ENCODE results near the gene GTF2H2C_2.
"Not testable (repeated sequence)": the region's sequence is repeated elsewhere in the genome, so short reads cannot be mapped to it uniquely, and the experiment has no call there.

GTF2H2C_2 gene

GRCh38 chr5:70415117-70415516, at the start of gene GTF2H2C_2:
Gene GTF2H2C_2, plus strand, starts transcription at chr5:70415368.
- not testable (repeated sequence) for DNase-seq

- DNase-seq: not testable (repeated sequence)
These were observed 14.0 kb upstream of the GTF2H2C_2 start for GRCh38 chr5:70400984-70401686.

- not testable (repeated sequence) for DNase-seq
These were observed 6.2 kb downstream of the GTF2H2C_2 start for GRCh38 chr5:70421322-70421721.

- DNase-seq: not testable (repeated sequence)
These were observed 8.0 kb downstream of the GTF2H2C_2 start for GRCh38 chr5:70423215-70423614.

GRCh38 chr5:70438518-70438917, 23.4 kb downstream of the GTF2H2C_2 start:
- DNase-seq: not testable (repeated sequence)

GRCh38 chr5:70449565-70449964, 34.4 kb downstream of the GTF2H2C_2 start:
- not testable (repeated sequence) for DNase-seq

GRCh38 chr5:70451249-70451984, 36.2 kb downstream of the GTF2H2C_2 start:
- DNase-seq: not testable (repeated sequence)

GRCh38 chr5:70457093-70457492, 41.9 kb downstream of the GTF2H2C_2 start:
- DNase-seq: not testable (repeated sequence)

GRCh38 chr5:70459188-70459587, 44.0 kb downstream of the GTF2H2C_2 start:
- DNase-seq: not testable (repeated sequence)

- DNase-seq: not testable (repeated sequence)
These were observed 46.8 kb downstream of the GTF2H2C_2 start for GRCh38 chr5:70461984-70462383.

- not testable (repeated sequence) for DNase-seq
These were observed 49.0 kb downstream of the GTF2H2C_2 start for GRCh38 chr5:70464019-70464637.

- not testable (repeated sequence) for DNase-seq
These were observed 54.9 kb downstream of the GTF2H2C_2 start for GRCh38 chr5:70469926-70470509.

All from SW 1271 (cell line).